K562 (cell line): ENCODE data around the gene AMPD1.

Source experiments
- CEBPB ChIP-seq: fragments of 450-650 bp; IDR thresholded peaks from 2 replicates; pipeline ENCODE4 v1.6.1; 2016; ENCODE audit warnings: missing genetic modification characterization, missing compliant biosample characterization
- CTCF ChIP-seq, 3 experiments: IDR thresholded peaks in 2 of 3; conservative IDR thresholded peaks in 1 of 3; 2 replicates each; pipeline ENCODE4 v1.5.1; 2011 to 2012; ENCODE audit warnings: low read length in 3 of 3, mild to moderate bottlenecking in 3 of 3, control low read depth in 2 of 3, improper control_type of control experiment in 1 of 3, inconsistent platforms in 1 of 3, low read depth in 1 of 3, mixed read lengths in 1 of 3, moderate library complexity in 1 of 3; ENCODE audit not compliant: insufficient read depth in 2 of 3
- EP300 ChIP-seq: IDR thresholded peaks from 2 replicates; pipeline ENCODE4 v1.6.1; 2012; ENCODE audit warnings: low read length, improper control_type of control experiment
- KDM2B ChIP-seq: fragments of 250-450 bp; sonication (Bioruptor Pico); IDR thresholded peaks from 2 replicates; pipeline ENCODE4 v1.8.0; 2021; ENCODE audit warnings: mild to moderate bottlenecking, moderate library complexity
- MAX ChIP-seq: sonication (generic); formaldehyde crosslinking; IDR thresholded peaks from 2 replicates; pipeline ENCODE4 v1.9.0; 2022; ENCODE audit warnings: mild to moderate bottlenecking, missing genetic modification reagents
- PKNOX1 ChIP-seq: fragments of 450-650 bp; IDR thresholded peaks from 2 replicates; pipeline ENCODE4 v1.6.1; 2016
- REST ChIP-seq, 2 experiments: fragments of 450-650 bp; formaldehyde crosslinking in 1 of 2; IDR thresholded peaks; 2 replicates each; pipeline versions ENCODE4 v1.4.0 to v1.6.1; 2014 to 2020; ENCODE audit warnings: mild to moderate bottlenecking in 2 of 2, borderline replicate concordance in 1 of 2, low read depth in 1 of 2
- SLC30A9 ChIP-seq: fragments of 250-450 bp; sonication (Bioruptor Pico); IDR thresholded peaks from 2 replicates; pipeline ENCODE4 v1.8.0; 2022; ENCODE audit warnings: mild to moderate bottlenecking, moderate library complexity
- ZNF174 ChIP-seq: fragments of 250-450 bp; sonication (Bioruptor Pico); IDR thresholded peaks from 2 replicates; pipeline ENCODE4 v1.4.0; 2020; ENCODE audit warnings: mild to moderate bottlenecking

- TF ChIP-seq CTCF (IDR thresholded peaks at IDR 0.05 in 2 of 3, conservative IDR thresholded peaks at IDR 0.05 in 1 of 3; ENCODE audit: insufficient read depth in 2 of 3, low read depth in 1 of 3, low read length in 3 of 3) (no peak), MAX (CRISPR knock-in tag) (no peak), REST (IDR thresholded peaks at IDR 0.05; ENCODE audit: borderline replicate concordance) (no peak), REST (CRISPR knock-in tag; IDR thresholded peaks at IDR 0.05; ENCODE audit: low read depth) (no peak), CEBPB (tag) (no peak), EP300 (no peak), ZNF174 (CRISPR knock-in tag) (no peak), SLC30A9 (CRISPR knock-in tag) (no peak), PKNOX1 (no peak), KDM2B (CRISPR knock-in tag) (no peak)
These were observed 12.3 kb upstream of the AMPD1 start for GRCh38 chr1:114707604-114708003.
